Astrocyte (in vitro differentiated cells and primary cell): ENCODE measurements around the gene ICAM5.

Experiments
- CTCF ChIP-seq: IDR thresholded peaks from 2 replicates; pipeline ENCODE4 v1.5.1; 2011; ENCODE audit warnings: low read depth, mild to moderate bottlenecking, inconsistent platforms, low read length, moderate library complexity; ENCODE audit not compliant: insufficient read depth
- EZH2 ChIP-seq: IDR thresholded peaks from 2 replicates; pipeline ENCODE4 v1.6.1; 2012; ENCODE audit warnings: mild to moderate bottlenecking, low read length, inconsistent platforms; ENCODE audit not compliant: insufficient read depth

GRCh38 chr19:10262771-10263170 is 27.0 kb upstream of the ICAM5 start:
- TF ChIP-seq CTCF (no peak), EZH2 (no peak)
